Endothelial cell of hepatic sinusoid (primary cell): ENCODE results near the gene KRT83.

Experiments
- in situ Hi-C: cut with HindIII; loops from 2 replicates; pipeline ENCODE4 v1.10.0; 2017; ENCODE audit warnings: low sequenced_read_pairs

The KRT83 gene

DNA sequence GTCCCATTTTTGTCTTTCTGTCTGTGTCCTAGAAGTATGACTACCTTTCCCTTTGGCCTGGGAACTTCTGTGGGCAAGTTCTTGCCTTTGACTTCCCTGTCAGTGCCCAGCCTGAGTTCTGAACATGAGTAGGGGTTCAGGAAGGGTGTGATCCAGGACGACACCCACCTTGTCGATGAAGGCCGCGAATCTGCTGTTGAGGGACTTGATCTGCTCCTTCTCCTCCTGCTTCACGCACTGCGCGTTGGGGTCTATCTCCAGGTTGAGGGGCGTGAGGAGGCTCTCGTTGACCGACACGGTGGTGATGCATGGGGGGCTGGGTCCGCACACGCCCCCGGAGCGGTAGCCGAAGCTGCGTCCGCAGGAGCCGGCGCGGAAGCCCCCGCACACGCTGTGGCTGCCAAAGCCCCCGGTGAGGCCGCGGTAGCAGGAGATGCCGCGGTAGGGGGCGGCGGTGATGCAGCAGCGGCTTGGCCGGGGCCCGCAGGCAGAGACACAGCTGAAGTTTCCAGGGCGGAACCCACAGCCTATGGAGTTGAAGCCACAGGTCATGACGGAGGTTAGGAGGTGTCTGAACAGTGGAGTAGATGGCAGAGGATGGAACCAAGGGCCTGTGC, at the start of gene KRT83:
TSS of gene KRT83 (minus strand) at position 615 of the 617 bp plus-strand sequence. CDS start at position 552, 63 bp downstream.
- in situ Hi-C loops, result no loop called here

- in situ Hi-C loops, result no loop called here
Observed at GRCh38 chr12:52369809-52370208, 48.6 kb upstream of the KRT83 start.

- in situ Hi-C loops, result no loop called here
Observed at GRCh38 chr12:52369211-52369610, 48.0 kb upstream of the KRT83 start.

DNA sequence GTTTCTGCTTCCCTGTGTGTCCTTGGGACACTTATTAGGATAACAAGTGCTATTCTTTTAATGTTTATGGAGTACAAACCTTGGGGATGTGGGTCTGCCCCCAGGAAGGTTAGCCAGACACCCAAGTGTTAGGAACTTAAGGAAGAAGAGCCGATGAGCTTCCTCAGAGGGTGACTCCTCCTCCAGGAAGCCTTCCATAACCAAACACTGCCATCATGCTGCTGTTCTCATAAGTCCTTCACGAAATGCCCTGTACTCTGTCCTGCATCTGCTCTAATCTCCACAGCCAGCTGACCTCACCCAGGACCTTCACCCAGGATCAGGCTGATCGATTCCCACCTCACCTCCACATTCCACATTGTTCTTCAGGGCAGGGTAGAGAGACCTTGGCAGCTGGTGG, 47.3 kb upstream of the KRT83 start:
- in situ Hi-C loops, result no loop called here

DNA sequence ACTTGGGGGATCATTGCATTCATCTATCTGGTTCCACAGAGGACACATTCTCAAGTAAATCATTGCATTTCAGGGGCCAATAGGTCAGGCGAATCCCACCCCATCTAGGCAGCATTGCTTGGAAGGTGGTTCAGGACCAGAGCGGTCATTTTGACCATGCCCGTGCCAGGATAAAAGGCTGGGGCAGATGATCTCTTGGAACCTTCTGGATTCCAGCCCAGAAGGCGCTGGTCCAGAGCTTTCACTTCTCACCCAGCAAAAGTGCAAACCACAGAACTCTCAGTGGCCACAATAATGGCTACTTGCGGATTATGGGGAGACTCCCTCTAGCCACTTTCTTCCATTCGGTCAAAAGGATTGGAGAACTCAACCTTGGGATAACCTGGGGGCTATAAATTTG, 46.7 kb upstream of the KRT83 start:
- in situ Hi-C loops, result no loop called here

DNA sequence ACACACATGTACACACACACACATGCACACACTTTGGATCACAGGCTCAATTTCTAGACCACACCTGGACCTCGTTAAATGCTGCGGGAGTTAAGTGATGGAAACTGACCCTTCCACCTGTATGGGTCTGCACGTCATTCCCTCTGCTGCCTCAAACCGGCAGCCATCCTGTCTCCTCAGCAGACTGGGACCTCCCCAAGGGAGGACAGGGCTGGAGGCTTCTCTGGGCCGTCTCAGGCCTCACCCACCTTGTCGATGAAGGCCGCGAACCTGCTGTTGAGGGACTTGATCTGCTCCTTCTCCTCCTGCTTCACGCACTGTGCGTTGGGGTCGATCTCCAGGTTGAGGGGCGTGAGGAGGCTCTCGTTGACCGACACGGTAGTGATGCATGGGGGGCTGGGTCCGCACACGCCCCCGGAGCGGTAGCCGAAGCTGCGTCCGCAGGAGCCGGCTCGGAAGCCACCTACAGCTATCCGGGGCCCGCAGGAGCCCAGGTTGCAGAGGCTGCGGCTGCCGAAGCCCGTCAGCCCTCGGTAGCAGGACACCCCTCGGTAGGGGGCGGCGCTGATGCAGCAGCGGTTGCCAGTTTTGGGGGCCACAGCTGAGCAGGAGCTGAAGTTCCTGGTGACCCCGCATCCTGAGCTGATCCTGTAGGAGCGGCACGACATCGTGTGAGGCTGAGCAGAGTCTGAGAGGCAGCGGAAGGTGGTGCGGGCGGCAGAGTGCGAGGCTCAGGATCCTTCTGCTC, 45.7 kb upstream of the KRT83 start, which contains the start of gene KRT85:
TSS of gene KRT85 (minus strand) at position 744 of the 748 bp plus-strand sequence. CDS start at position 668, 76 bp downstream.
- in situ Hi-C loops, result no loop called here

DNA sequence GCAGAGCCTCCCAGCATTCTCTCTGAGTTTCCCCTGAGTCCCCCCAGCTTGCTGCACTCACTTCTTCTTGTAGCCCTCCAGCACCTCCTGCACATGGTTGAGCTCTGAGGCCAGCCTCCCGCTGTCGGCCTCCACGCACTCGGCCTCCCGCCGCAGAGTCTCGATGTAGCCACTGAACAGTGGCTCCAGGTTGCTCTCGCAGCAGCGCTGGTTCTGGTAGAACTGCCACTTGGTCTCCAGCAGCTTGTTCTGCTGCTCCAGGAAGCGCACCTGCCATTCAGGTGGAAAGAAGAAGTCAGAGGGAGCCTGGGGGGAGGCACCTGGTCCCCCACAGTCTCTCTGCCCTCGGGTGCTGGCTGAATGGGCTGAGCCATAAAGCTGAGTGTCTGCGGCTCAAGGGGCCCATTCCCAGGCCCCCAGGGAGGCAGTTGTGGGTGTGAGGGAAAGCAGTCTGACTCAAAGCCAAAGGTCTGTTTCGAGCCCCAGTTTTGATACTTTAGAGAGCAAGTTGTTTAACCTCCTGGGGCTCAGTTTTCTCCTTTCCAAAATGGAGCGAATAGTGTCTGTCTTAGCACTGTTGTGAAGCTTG, 43.8 kb upstream of the KRT83 start:
- in situ Hi-C loops, result no loop called here

- in situ Hi-C loops, result no loop called here
Observed at GRCh38 chr12:52364061-52364460, 42.9 kb upstream of the KRT83 start.

DNA sequence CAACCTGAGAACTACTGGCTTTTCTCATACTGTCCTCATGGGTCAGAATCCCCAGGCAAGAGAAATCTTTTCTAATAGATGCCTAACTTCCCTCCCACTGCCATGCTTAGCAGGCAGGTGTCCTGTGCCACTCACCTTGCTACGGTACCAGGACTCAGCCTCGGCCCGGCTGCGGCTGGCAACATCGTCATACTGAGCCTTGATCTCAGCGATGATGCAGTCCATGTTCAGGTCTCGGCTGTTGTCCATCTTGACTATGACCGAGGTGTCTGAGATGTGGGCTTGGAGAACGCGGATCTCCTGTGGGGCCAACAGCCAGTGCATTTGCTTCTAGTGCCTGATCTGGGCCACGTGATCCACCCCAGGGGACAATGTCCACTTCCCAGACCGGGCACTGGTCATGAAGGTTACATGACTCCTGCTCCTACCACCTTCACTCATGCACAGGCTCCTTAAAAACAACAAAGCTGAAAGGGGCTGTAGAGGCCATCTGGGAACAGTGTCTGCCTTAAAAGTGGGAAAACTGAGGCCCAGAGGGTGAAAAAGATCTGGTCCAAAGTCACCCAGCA, 42.0 kb upstream of the KRT83 start:
- in situ Hi-C loops, result no loop called here

DNA sequence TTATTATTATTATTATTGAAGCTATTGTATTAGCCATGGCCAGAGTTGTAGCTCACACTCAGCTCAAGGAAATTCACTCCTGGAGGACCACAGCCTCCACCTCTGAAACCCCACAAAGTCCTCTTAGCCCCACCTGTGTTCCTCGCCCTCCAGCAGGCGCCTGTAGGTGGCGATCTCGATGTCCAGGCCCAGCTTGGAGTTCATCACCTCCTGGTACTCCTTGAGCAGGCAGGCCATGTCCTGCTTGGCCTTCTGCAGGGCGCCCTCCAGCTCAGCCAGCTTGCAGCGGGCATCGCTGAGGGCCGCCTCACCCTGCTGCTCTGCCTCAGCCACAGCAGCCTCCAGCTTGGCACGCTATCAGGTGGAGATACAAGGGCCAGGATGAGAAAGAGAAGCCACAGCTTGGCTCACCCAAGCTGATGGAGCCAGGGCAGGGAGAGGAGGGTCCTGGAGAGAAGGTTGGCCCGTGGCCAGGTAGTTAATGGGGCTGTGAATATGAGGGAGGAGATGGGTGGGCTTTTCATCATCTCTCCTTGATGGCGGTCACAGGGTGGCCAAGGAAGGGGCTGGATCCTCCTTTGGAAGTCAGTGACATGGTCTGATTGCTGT, 41.0 kb upstream of the KRT83 start:
- in situ Hi-C loops, result no loop called here

- in situ Hi-C loops, result no loop called here
Observed at GRCh38 chr12:52361553-52361952, 40.4 kb upstream of the KRT83 start.

GRCh38 chr12:52360663-52361271, 39.6 kb upstream of the KRT83 start:
- in situ Hi-C loops, result no loop called here

DNA sequence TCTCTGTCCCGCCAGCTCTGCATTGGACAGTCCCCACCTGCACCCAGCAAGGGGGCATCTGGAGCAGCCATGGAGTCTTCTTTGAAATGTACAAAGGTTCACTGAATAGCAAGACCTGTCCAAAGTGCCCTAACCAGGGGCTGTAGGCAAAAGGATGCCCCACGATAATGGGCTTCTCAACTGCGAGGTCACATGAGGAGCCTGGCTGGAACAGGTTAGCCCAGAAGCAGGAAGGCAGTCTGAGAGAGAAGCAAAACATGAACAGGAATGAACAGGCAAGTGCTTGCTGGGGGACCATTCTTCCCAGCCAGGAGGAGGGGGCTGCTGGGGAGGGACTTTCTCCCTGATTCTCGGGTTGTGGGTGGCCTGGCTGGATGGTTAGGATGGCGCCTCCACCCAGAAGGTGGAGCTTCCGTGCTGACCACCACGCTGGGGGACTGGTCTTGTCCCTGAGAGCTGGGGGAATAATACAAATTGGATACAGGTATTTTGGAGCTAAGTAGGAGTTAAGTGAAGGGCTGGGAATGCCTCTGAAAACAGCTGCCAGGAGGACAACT, 39.0 kb upstream of the KRT83 start:
- in situ Hi-C loops, result no loop called here

- in situ Hi-C loops, result no loop called here
Observed at GRCh38 chr12:52359621-52360061, 38.4 kb upstream of the KRT83 start.

DNA sequence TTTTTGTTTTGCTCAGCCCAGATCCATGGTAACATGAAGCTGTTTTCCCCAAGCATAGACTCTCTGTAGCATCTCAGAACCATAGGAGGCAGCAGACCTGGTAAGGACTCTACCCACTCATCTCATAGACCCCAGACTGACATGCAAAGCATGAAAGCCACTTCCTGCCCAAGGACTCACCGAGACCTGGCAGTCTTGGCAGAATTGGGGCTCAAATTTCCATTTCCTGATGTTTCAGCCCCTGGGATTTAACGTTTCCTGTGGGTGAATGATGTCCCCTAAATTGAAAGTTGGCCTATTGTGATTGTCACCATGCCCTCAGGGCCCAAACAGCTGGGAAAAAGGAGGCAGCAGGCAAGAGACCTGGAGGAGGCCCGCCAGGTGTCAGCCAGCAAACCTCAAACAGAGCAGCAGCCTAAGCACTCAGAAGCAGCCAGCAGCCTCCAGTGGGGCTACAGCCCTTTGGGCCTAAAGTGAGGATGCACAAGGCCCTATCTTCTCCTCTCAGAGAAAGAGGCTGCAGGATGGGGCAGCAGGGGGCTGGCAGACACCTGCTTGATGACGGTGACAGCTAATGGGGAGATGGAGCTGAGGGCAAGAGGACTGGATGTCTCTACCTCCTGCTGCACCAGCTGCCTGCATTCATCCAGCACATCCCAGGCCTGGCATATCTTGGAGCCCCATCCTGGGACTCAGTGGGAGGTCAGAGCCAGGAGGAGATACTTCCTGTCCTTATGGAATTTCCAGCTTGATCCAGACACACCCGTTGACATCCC, 37.6 kb upstream of the KRT83 start:
- in situ Hi-C loops, result no loop called here

GRCh38 chr12:52356762-52357580, 35.8 kb upstream of the KRT83 start:
- in situ Hi-C loops, result no loop called here

GRCh38 chr12:52356031-52356761, 35.0 kb upstream of the KRT83 start:
- in situ Hi-C loops, result no loop called here

GRCh38 chr12:52355176-52355575, 34.0 kb upstream of the KRT83 start:
- in situ Hi-C loops, result no loop called here
